CD4-positive, alpha-beta T cell (primary cell): Measurements from ENCODE around the gene MACROD2. TPM values are rescaled to one million over a fixed set of nuclear protein-coding genes. Genes with fewer than 3 reads are reported as not detected.

Source experiments
- ATAC-seq: fragments of 200-7000 bp; cut with Tn5 transposase; one replicate; pipeline ENCODE4 v1.10.0; 2022; ENCODE audit warnings: mild to moderate bottlenecking; ENCODE audit not compliant: poor library complexity
- CTCF ChIA-PET: fragments of 350-600 bp; sonication (Branson Sonifier 250); formaldehyde crosslinking; loops from one replicate; lab custom pipeline; 2021; ENCODE audit warnings: antibody characterized with exemption, inconsistent platforms; lab: Charles Lee
- POLR2A ChIA-PET: fragments of 350-600 bp; sonication (Branson Sonifier 250); formaldehyde crosslinking; loops from one replicate; lab custom pipeline; 2021; ENCODE audit warnings: antibody characterized with exemption, inconsistent platforms; lab: Charles Lee
- DNase-seq, 14 experiments: peaks; one replicate each; pipeline ENCODE4 v3.0.0-alpha.2; 2013 to 2020; ENCODE audit warnings: mixed read lengths in 2 of 14
- H3K27ac ChIP-seq, 2 donors: one replicate each; pipeline versions ENCODE4 v1.5.1 to v1.7.0; 2013; ENCODE audit warnings: low read length in 2 of 2, low read depth in 1 of 2, mild to moderate bottlenecking in 1 of 2
- H3K27me3 ChIP-seq, 2 experiments: 1 replicate in 1 of 2; 2 replicates in 1 of 2; pipeline versions ENCODE4 v1.6.1 to v1.7.0; 2013; ENCODE audit warnings: low read length in 2 of 2, control low read depth in 1 of 2, mild to moderate bottlenecking in 1 of 2, moderate library complexity in 1 of 2; ENCODE audit not compliant: insufficient read depth in 2 of 2, control insufficient read depth in 1 of 2
- H3K36me3 ChIP-seq: one replicate; pipeline ENCODE4 v1.6.1; 2013; ENCODE audit warnings: low read length, control low read depth; ENCODE audit not compliant: insufficient read depth
- H3K4me1 ChIP-seq: one replicate; pipeline ENCODE4 v1.6.1; 2013; ENCODE audit warnings: low read length, control low read depth; ENCODE audit not compliant: insufficient read depth
- H3K4me3 ChIP-seq: one replicate; pipeline ENCODE4 v1.5.1; 2013; ENCODE audit warnings: mild to moderate bottlenecking, low read length, moderate library complexity
- H3K9me3 ChIP-seq, 2 experiments: 1 replicate in 1 of 2; 2 replicates in 1 of 2; pipeline versions ENCODE4 v1.6.1 to v1.7.0; 2013; ENCODE audit warnings: low read length in 2 of 2, mild to moderate bottlenecking in 2 of 2, control low read depth in 1 of 2, moderate library complexity in 1 of 2; ENCODE audit not compliant: control insufficient read depth in 1 of 2, insufficient read depth in 1 of 2
- H3K27ac Mint-ChIP-seq: one replicate; pipeline ENCODE4 v1.8.0; 2020; ENCODE audit warnings: mixed read lengths
- H3K27me3 Mint-ChIP-seq: one replicate; pipeline ENCODE4 v1.8.0; 2021; ENCODE audit warnings: mixed read lengths
- H3K36me3 Mint-ChIP-seq: one replicate; pipeline ENCODE4 v1.8.0; 2021; ENCODE audit warnings: low read depth, mixed read lengths
- H3K4me1 Mint-ChIP-seq: one replicate; pipeline ENCODE4 v1.8.0; 2021; ENCODE audit warnings: low read depth, mixed read lengths
- H3K4me3 Mint-ChIP-seq: one replicate; pipeline ENCODE4 v1.8.0; 2020; ENCODE audit warnings: mild to moderate bottlenecking, mixed read lengths
- H3K9me3 Mint-ChIP-seq: one replicate; pipeline ENCODE4 v1.8.0; 2020; ENCODE audit warnings: mixed read lengths
- CTCF ChIP-seq: fragments of 200-600 bp; IDR thresholded peaks from one replicate; pipeline ENCODE4 v1.8.0; 2022; ENCODE audit warnings: antibody characterized with exemption, mild to moderate bottlenecking
- intact Hi-C, 2 experiments: fragments of 100-400 bp; cut with DNase I in 1 of 2; cut with micrococcal nuclease in 1 of 2; formaldehyde crosslinking; loops; one replicate each; pipeline versions ENCODE4 v1.15.1 to v1.9.0; 2023 to 2025; cut with DNase I, micrococcal nuclease
- total RNA-seq, 174 experiments: library from RNA in 2 of 174; stranded (reverse) in 2 of 174; gene quantifications; one replicate each; pipeline ENCODE4 v1.2.3 and lab custom pipeline; 2021 to 2026

MACROD2 gene
- total RNA-seq, 2 experiments from 2014 or later: not detected

- Histone ChIP-seq H3K4me3 (no peak overlapping the region), H3K36me3 (no peaks in the 10 kb centered on the region), H3K27me3 (no peaks in the 10 kb centered on the region), H3K4me1 (no peaks in the 10 kb centered on the region), H3K9me3 (no peaks in the 10 kb centered on the region), H3K27ac (no peak overlapping the region)
- Mint-ChIP-seq H3K4me3 (no peak overlapping the region), H3K27ac (no peak overlapping the region), H3K4me1 (no peaks in the 10 kb centered on the region), H3K9me3 (peaks cover 14% of the 10 kb centered on the region), H3K27me3 (no peaks in the 10 kb centered on the region), H3K36me3 (no peaks in the 10 kb centered on the region)
- POLR2A ChIA-PET: no interaction called here
- no peak for TF ChIP-seq CTCF
- ATAC-seq: no peak
- CTCF ChIA-PET: no interaction called here
- intact Hi-C loops: no loop called here
- no peak for DNase-seq
Observed at GRCh38 chr20:14117768-14118167, 122.5 kb downstream of the MACROD2 start.

DNA sequence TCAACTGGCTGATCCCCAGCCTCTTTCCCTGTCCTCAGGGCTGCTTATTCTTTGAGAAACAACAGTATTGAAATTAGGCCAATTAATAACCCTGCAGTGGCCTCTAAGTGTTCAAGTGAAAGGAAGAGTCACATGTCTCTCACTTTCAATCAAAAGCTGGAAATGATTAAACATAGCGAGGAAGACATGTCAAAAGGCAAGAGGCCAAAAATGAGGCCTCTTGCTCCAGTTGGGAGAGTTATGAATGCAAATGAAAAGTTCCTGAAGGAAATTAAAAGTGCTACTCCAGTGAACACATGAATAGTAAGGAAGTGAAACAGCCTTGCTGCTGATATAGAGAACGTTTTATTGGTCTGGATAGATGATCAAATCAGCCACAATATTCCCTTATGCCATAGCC is 131.5 kb downstream of the MACROD2 start:
- CTCF ChIA-PET: no interaction called here
- H3K27me3 ChIP-seq: no peaks in the 10 kb centered on the region
- no peak overlapping the region for H3K4me3 ChIP-seq
- intact Hi-C loops: no loop called here
- H3K27ac Mint-ChIP-seq: no peak overlapping the region
- no peaks in the 10 kb centered on the region for H3K36me3 ChIP-seq
- no peak for ATAC-seq
- no peak for TF ChIP-seq CTCF
- H3K4me3 Mint-ChIP-seq: no peak overlapping the region
- peaks cover 5% of the 10 kb centered on the region for H3K9me3 Mint-ChIP-seq
- no peaks in the 10 kb centered on the region for H3K27me3 Mint-ChIP-seq
- POLR2A ChIA-PET: no interaction called here
- H3K27ac ChIP-seq: no peak overlapping the region
- no peak for DNase-seq
- no peaks in the 10 kb centered on the region for H3K36me3 Mint-ChIP-seq
- peaks cover 0 to 4% of the 10 kb centered on the region in 2 experiments for H3K9me3 ChIP-seq
- no peaks in the 10 kb centered on the region for H3K4me1 Mint-ChIP-seq
- H3K4me1 ChIP-seq: no peaks in the 10 kb centered on the region

DNA sequence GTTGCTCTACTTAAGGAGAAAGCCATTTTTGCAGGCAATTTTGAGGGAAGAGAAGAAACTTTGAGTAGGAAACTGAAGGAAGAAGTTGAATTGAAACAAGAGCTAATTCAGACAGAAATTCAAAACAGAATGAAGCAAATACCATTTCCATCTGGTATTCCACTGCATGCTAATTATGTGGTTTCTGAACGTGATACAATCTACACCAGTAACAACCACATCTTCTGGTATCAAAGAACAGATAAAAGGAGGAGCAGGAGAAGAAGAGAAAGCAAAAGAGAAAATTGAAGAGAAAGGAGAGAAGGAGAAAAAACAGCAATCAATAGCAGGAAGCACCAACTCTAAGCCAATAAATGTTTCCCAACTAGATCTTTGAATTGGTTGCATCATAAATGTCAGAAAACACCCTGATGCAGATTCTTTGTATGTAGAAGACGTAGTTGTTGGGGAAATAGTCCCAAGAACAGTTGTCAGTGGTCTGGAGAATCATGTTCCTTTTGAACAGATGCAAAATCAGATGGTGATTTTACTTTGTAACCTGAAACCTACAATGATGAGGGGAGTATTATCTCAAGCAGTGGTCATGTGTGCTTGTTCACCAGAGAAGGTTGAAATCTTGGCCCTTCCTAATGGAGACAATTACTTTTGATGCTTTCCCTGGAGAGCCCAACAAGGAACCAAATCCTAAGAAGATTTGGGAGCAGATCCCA is 132.4 kb downstream of the MACROD2 start:
- H3K4me1 Mint-ChIP-seq: no peaks in the 10 kb centered on the region
- Histone ChIP-seq H3K27me3 (no peaks in the 10 kb centered on the region), H3K4me3 (no peak overlapping the region), H3K27ac (no peak overlapping the region), H3K4me1 (no peaks in the 10 kb centered on the region), H3K9me3 (peaks cover 0 to 6% of the 10 kb centered on the region in 2 experiments), H3K36me3 (no peaks in the 10 kb centered on the region)
- H3K4me3 Mint-ChIP-seq: no peak overlapping the region
- no peaks in the 10 kb centered on the region for H3K36me3 Mint-ChIP-seq
- no peak for TF ChIP-seq CTCF
- no peak for DNase-seq
- no peak overlapping the region for H3K27ac Mint-ChIP-seq
- CTCF ChIA-PET: no interaction called here
- ATAC-seq: no peak
- POLR2A ChIA-PET: no interaction called here
- H3K27me3 Mint-ChIP-seq: no peaks in the 10 kb centered on the region
- H3K9me3 Mint-ChIP-seq: peaks cover 5% of the 10 kb centered on the region
- intact Hi-C loops: no loop called here
